ENCODE data around the gene SFTA2.

- TF ChIP-seq, protein P1, sequence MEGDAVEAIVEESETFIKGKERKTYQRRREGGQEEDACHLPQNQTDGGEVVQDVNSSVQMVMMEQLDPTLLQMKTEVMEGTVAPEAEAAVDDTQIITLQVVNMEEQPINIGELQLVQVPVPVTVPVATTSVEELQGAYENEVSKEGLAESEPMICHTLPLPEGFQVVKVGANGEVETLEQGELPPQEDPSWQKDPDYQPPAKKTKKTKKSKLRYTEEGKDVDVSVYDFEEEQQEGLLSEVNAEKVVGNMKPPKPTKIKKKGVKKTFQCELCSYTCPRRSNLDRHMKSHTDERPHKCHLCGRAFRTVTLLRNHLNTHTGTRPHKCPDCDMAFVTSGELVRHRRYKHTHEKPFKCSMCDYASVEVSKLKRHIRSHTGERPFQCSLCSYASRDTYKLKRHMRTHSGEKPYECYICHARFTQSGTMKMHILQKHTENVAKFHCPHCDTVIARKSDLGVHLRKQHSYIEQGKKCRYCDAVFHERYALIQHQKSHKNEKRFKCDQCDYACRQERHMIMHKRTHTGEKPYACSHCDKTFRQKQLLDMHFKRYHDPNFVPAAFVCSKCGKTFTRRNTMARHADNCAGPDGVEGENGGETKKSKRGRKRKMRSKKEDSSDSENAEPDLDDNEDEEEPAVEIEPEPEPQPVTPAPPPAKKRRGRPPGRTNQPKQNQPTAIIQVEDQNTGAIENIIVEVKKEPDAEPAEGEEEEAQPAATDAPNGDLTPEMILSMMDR (IDR thresholded peaks at IDR 0.05) = no peak
- no peak for TF ChIP-seq POLR2A (IDR thresholded peaks at IDR 0.05)
- TF ChIP-seq POLR2AphosphoS5 (IDR thresholded peaks at IDR 0.05) = no peak
These were observed 36.6 kb downstream of the SFTA2 start for GRCh38 chr6:30895343-30895742.
